K562 (cell line): Measurements from ENCODE around the gene PTBP2. TPM values are rescaled to one million over a fixed set of nuclear protein-coding genes. Genes with fewer than 3 reads are reported as not detected.
A peak's percentile ranks its signal among the peaks of the same experiment; 100 is the strongest.

Experiments
- ARID1B ChIP-seq: fragments of 450-650 bp; IDR thresholded peaks from 2 replicates; pipeline ENCODE4 v1.6.1; 2016; ENCODE audit warnings: antibody characterized with exemption, mild to moderate bottlenecking, inconsistent platforms
- ATF6 ChIP-seq: sonication (generic); formaldehyde crosslinking; IDR thresholded peaks from 2 replicates; pipeline ENCODE4 v1.4.0; 2020; ENCODE audit warnings: mild to moderate bottlenecking, missing genetic modification reagents
- ERF ChIP-seq: fragments of 450-650 bp; formaldehyde crosslinking; IDR thresholded peaks from 2 replicates; pipeline ENCODE4 v1.4.0; 2020; ENCODE audit warnings: mild to moderate bottlenecking, mixed read lengths
- KLF1 ChIP-seq: fragments of 450-650 bp; IDR thresholded peaks from 2 replicates; pipeline ENCODE4 v1.6.1; 2016; ENCODE audit warnings: missing genetic modification characterization, missing compliant biosample characterization
- MITF ChIP-seq: IDR thresholded peaks from 2 replicates; pipeline ENCODE4 v1.6.1; 2014; ENCODE audit warnings: antibody characterized with exemption
- NCOR1 ChIP-seq: fragments of 450-650 bp; IDR thresholded peaks from 2 replicates; pipeline ENCODE4 v1.6.1; 2016; ENCODE audit warnings: mild to moderate bottlenecking, moderate library complexity
- PBX2 ChIP-seq, 2 experiments: IDR thresholded peaks in 1 of 2; conservative IDR thresholded peaks in 1 of 2; 2 replicates each; pipeline ENCODE4 v1.6.1; 2016; ENCODE audit warnings: low read depth in 2 of 2, mild to moderate bottlenecking in 1 of 2, missing compliant biosample characterization in 1 of 2, missing genetic modification characterization in 1 of 2, moderate library complexity in 1 of 2
- RBFOX2 ChIP-seq: fragments of 200-400 bp; formaldehyde crosslinking; IDR thresholded peaks from 2 replicates; pipeline ENCODE4 v1.6.1; 2017; ENCODE audit warnings: low read depth, mild to moderate bottlenecking, low read length, moderate library complexity
- RNF2 ChIP-seq: sonication (generic); IDR thresholded peaks from 2 replicates; pipeline ENCODE4 v1.6.1; 2016
- TCF15 ChIP-seq: fragments of 250-450 bp; sonication (Bioruptor Pico); IDR thresholded peaks from 2 replicates; pipeline ENCODE4 v1.8.0; 2022; ENCODE audit warnings: moderate library complexity, mild to moderate bottlenecking, inconsistent platforms
- THRB ChIP-seq: fragments of 450-650 bp; formaldehyde crosslinking; conservative IDR thresholded peaks from 2 replicates; pipeline ENCODE4 v1.4.0; 2022; ENCODE audit warnings: mild to moderate bottlenecking, missing genetic modification characterization
- USF2 ChIP-seq: sonication (generic); formaldehyde crosslinking; IDR thresholded peaks from 2 replicates; pipeline ENCODE4 v1.5.0; 2020; ENCODE audit warnings: missing genetic modification reagents
- ZBED1 ChIP-seq: IDR thresholded peaks from 2 replicates; pipeline ENCODE4 v1.6.1; 2014
- ZKSCAN3 ChIP-seq: fragments of 250-450 bp; sonication (Bioruptor Pico); IDR thresholded peaks from 2 replicates; pipeline ENCODE4 v1.4.0; 2020
- ZNF134 ChIP-seq: fragments of 250-450 bp; sonication (Bioruptor Pico); conservative IDR thresholded peaks from 2 replicates; pipeline ENCODE4 v1.4.0; 2020
- ZNF77 ChIP-seq: fragments of 250-450 bp; sonication (Bioruptor Pico); IDR thresholded peaks from 2 replicates; pipeline ENCODE4 v1.5.0; 2020
- ZNF785 ChIP-seq: fragments of 250-450 bp; sonication (Bioruptor Pico); IDR thresholded peaks from 2 replicates; pipeline ENCODE4 v1.4.0; 2020; ENCODE audit warnings: mild to moderate bottlenecking
- polyA plus RNA-seq, 8 experiments: library from polyadenylated mRNA; depleted of rRNA in 4 of 8; stranded (reverse) in 5 of 8; unstranded in 3 of 8; fragments of >200 nt; fragmentation: Nextera tagmentation in 2 of 8; fragmentation: Illumina TruSeq in 1 of 8; extraction: Ambion mirVana in 2 of 8; extraction: Trizol in 1 of 8; gene quantifications; 2 replicates each; pipeline versions ENCODE4 v1.2.1 to v1.2.3, GENCODE V29; 2011 to 2014; ENCODE audit warnings: inconsistent platforms in 1 of 8, missing spikeins in 1 of 8
- total RNA-seq, 7 experiments: library from RNA; depleted of rRNA in 6 of 7; stranded (reverse); fragments of >200 nt in 6 of 7; fragmentation: Illumina TruSeq in 2 of 7; extraction: Trizol in 2 of 7; gene quantifications; 2 replicates each; pipeline versions ENCODE4 v1.2.1 to v1.2.3, GENCODE V29; 2011 to 2021; ENCODE audit warnings: low replicate concordance in 1 of 7

PTBP2 gene
- total and polyA plus RNA-seq, 9 of the 15 experiments (the other 6 are each of a cell fraction or from before 2014, with no cell fraction given), result 9.8 to 30.6 (median 19.0) TPM

- no peak for TF ChIP-seq MITF
- no peak for TF ChIP-seq ATF6 (CRISPR knock-in tag)
- no peak for TF ChIP-seq ERF (CRISPR knock-in tag)
- no peak for TF ChIP-seq ZNF785
- no peak for TF ChIP-seq ZKSCAN3 (CRISPR knock-in tag)
- no peak for TF ChIP-seq KLF1 (tag)
- no peak for TF ChIP-seq RBFOX2
- TF ChIP-seq PBX2 (CRISPR knock-in tag; IDR thresholded peaks at IDR 0.05; ENCODE audit: low read depth), result no peak
- TF ChIP-seq PBX2 (tag; conservative IDR thresholded peaks at IDR 0.05; ENCODE audit: low read depth), result peak; percentile 69
- TF ChIP-seq TCF15 (CRISPR knock-in tag), result no peak
- TF ChIP-seq ZNF77 (CRISPR knock-in tag), result no peak
- no peak for TF ChIP-seq RNF2
- TF ChIP-seq USF2 (CRISPR knock-in tag), result no peak
- TF ChIP-seq THRB (CRISPR knock-in tag), result no peak
- TF ChIP-seq NCOR1, result no peak
- peak; percentile 35; the same call in 1 of the 2 replicates for TF ChIP-seq ARID1B
- no peak for TF ChIP-seq ZNF134 (CRISPR knock-in tag)
- no peak for TF ChIP-seq ZBED1
Observed at GRCh38 chr1:96837781-96838216, 116.2 kb downstream of the PTBP2 start (continued).
